ENCODE results near the gene LZTS3. TPM values are rescaled to one million over a fixed set of nuclear protein-coding genes. Genes with fewer than 3 reads are reported as not detected.

Gene LZTS3
- total and polyA plus RNA-seq, 10 of the 15 experiments (the other 5 are each of a cell fraction or from before 2014, with no cell fraction given): 0.03 to 0.90 (median 0.22) TPM

DNA sequence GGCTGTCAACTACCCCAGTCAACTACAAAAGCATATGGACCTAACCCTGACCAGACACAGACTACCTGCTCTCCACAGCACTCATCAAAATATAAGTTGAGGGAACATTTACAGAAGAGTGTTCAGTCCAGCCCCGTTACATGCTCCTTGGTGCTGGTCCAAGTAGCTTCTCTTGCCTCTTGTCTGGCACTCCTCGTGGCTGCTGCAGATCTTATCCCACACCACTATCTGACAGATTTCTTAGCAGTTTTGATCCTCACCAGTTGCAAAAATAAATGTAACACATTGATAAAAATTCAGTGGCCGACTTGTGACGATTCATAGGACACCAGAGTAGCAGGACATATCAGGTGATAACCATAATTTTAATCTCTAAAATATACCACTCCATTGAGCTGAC, 44.3 kb downstream of the LZTS3 start:
- Histone ChIP-seq H3K79me2 (ENCODE audit: control insufficient read depth, insufficient read depth, low read length) (no peaks in the 10 kb centered on the region; the same call in 1 of the 2 replicates), H3K4me1 (ENCODE audit: control insufficient read depth, insufficient read depth, low read length) (no peaks in the 10 kb centered on the region), H3K4me2 (ENCODE audit: control insufficient read depth, insufficient read depth) (no peak overlapping the region), H3K27me3 (replicated peaks in 1 of 2; ENCODE audit: control insufficient read depth in 2 of 2, insufficient read depth in 2 of 2, low read length in 1 of 2) (no peaks in the 10 kb centered on the region), H3K9ac (ENCODE audit: control insufficient read depth, insufficient read depth, low read length) (no peak overlapping the region), H3K4me3 (no peak overlapping the region), H3K9me3 (replicated peaks; ENCODE audit: control insufficient read depth, insufficient read depth, low read length) (no peaks in the 10 kb centered on the region), H4K20me1 (ENCODE audit: control insufficient read depth, insufficient read depth) (no peaks in the 10 kb centered on the region), H3K27ac (ENCODE audit: control insufficient read depth, insufficient read depth) (no peak overlapping the region), H3K36me3 (ENCODE audit: control insufficient read depth in 2 of 2, insufficient read depth in 2 of 2, low read length in 1 of 2) (no peaks in the 10 kb centered on the region), H2AFZ (ENCODE audit: control insufficient read depth, low read depth, low read length) (no peak overlapping the region)
- no peak for DNase-seq (ENCODE audit: low read depth, low spot score)
- SMC1A ChIA-PET (ENCODE audit: uncharacterized antibody, unreplicated experiment): interaction anchor here (0.9 kb wide), 1 partner anchor 24 kb away, joined by 3 read pairs; no protein-coding TSS in a partner anchor
- BruUV-seq (replicated peaks): no TSS peak
- no peak for FAIRE-seq
- 98% methylated on average over 4 of the region's 4 CpGs for WGBS (ENCODE audit: insufficient coverage, insufficient replicate concordance, low lambda C conversion rate, missing lambda C conversion rate)
- TF ChIP-seq CBX5 (IDR thresholded peaks at IDR 0.05; ENCODE audit: low read depth) (no peak), BHLHE40 (IDR thresholded peaks at IDR 0.05; ENCODE audit: borderline replicate concordance in 1 of 2, low read depth in 2 of 2, low read length in 1 of 2) (no peak), SUZ12 (IDR thresholded peaks at IDR 0.05; ENCODE audit: unreplicated experiment) (no peak), DPF2 (IDR thresholded peaks at IDR 0.05) (no peak), POU2F2 (IDR thresholded peaks at IDR 0.05; ENCODE audit: borderline replicate concordance, low read depth, low read length) (no peak), PBX3 (IDR thresholded peaks at IDR 0.05; ENCODE audit: insufficient replicate concordance, low read depth, low read length) (no peak), RBBP5 (conservative IDR thresholded peaks at IDR 0.05) (no peak), FOXM1 (IDR thresholded peaks at IDR 0.05; ENCODE audit: low read depth, low read length) (no peak), SMARCA5 (IDR thresholded peaks at IDR 0.05) (no peak), CREB1 (IDR thresholded peaks at IDR 0.05; ENCODE audit: low read depth) (no peak), RCOR1 (conservative IDR thresholded peaks at IDR 0.05; ENCODE audit: low read depth, low read length) (no peak), CHD1 (IDR thresholded peaks at IDR 0.05; ENCODE audit: low read depth, low read length) (no peak), CEBPB (IDR thresholded peaks at IDR 0.05; ENCODE audit: borderline replicate concordance in 1 of 2, low read depth in 2 of 2, low read length in 2 of 2) (no peak), IRF5 (IDR thresholded peaks at IDR 0.05; ENCODE audit: borderline replicate concordance) (no peak)
- CTCF ChIA-PET: interaction anchor here (0.9 to 2.0 kb wide), 2 partner anchors 14 to 90 kb away, joined by 3 to 5 read pairs; no protein-coding TSS in a partner anchor
- POLR2A ChIA-PET: no interaction called here
- RAD21 ChIA-PET (ENCODE audit: unreplicated experiment): no interaction called here
- ATAC-seq: no peak
- in situ Hi-C loops (cut with MboI) (no loop called here), intact Hi-C loops (cut with micrococcal nuclease; ENCODE audit: unreplicated experiment) (no loop called here)
